GM12873 (cell line): ENCODE data around the gene MAP4K1.

Experiments
- CTCF ChIP-seq: IDR thresholded peaks from 2 replicates; pipeline ENCODE4 v1.5.1; 2012; ENCODE audit warnings: low read depth, mild to moderate bottlenecking, moderate library complexity, low read length, control low read depth; ENCODE audit not compliant: insufficient read depth; ENCODE audit errors: missing control alignments

Gene MAP4K1

GRCh38 chr19:38617764-38618589 is at the start of gene MAP4K1:
Gene MAP4K1 (minus strand): TSS chr19:38617953. CDS start chr19:38617895, 58 bp downstream.
- TF ChIP-seq CTCF = no peak

GRCh38 chr19:38666663-38667511 is 49.1 kb upstream of the MAP4K1 start:
- TF ChIP-seq CTCF = no peak

- no peak for TF ChIP-seq CTCF
Observed at GRCh38 chr19:38665950-38666662, 48.4 kb upstream of the MAP4K1 start.

GRCh38 chr19:38665219-38665931 is 47.6 kb upstream of the MAP4K1 start:
- no peak for TF ChIP-seq CTCF

GRCh38 chr19:38664503-38665211 is 46.9 kb upstream of the MAP4K1 start:
- no peak for TF ChIP-seq CTCF

GRCh38 chr19:38663957-38664502 is 46.3 kb upstream of the MAP4K1 start:
- TF ChIP-seq CTCF = no peak
